Endothelial cell of umbilical vein (primary cell): ENCODE results near the gene EREG. TPM values are rescaled to one million over a fixed set of nuclear protein-coding genes. Genes with fewer than 3 reads are reported as not detected.

Source experiments
- BruUV-seq: library from RNA; stranded (reverse); fragments of 400-500 nt; replicated peaks from 2 replicates; lab custom pipeline; 2021; lab: Mats Ljungman, UMichigan
- CTCF ChIA-PET: fragments of 300-600, 350-600 bp; sonication (Branson Sonifier 250); formaldehyde crosslinking; loops from one replicate; lab custom pipeline; 2021; ENCODE audit warnings: antibody characterized with exemption, inconsistent platforms; lab: Charles Lee
- POLR2A ChIA-PET: fragments of 300-600, 350-600 bp; sonication (Branson Sonifier 250); formaldehyde crosslinking; loops from one replicate; lab custom pipeline; 2021; ENCODE audit warnings: antibody characterized with exemption, inconsistent platforms; lab: Charles Lee
- DNase-seq: peaks from one replicate; pipeline ENCODE4 v3.0.0-alpha.2; 2011; ENCODE audit warnings: low read depth, low spot score
- FAIRE-seq: peaks from 2 replicates; lab custom pipeline; 2011; peaks lifted over from hg19 to GRCh38; lab: Jason Lieb, UNC
- H2AFZ ChIP-seq: 2 replicates; pipeline ENCODE4 v1.6.0; 2012; ENCODE audit warnings: low read depth, low read length, control low read depth, inconsistent platforms
- H3K27ac ChIP-seq: 2 replicates; pipeline ENCODE4 v1.5.1; 2011; ENCODE audit warnings: low read depth, mild to moderate bottlenecking, control low read depth, low read length, moderate library complexity; ENCODE audit not compliant: insufficient read depth
- H3K27me3 ChIP-seq, 2 experiments: 2 replicates each; pipeline versions ENCODE4 v1.6.0 to v1.6.1; 2011; ENCODE audit warnings: low read length in 2 of 2, mixed read lengths in 1 of 2; ENCODE audit not compliant: control insufficient read depth in 2 of 2, insufficient read depth in 2 of 2
- H3K36me3 ChIP-seq, 2 experiments: 2 replicates in 1 of 2; 3 replicates in 1 of 2; pipeline ENCODE4 v1.5.1; 2011; ENCODE audit warnings: low read length in 2 of 2, mild to moderate bottlenecking in 1 of 2, moderate library complexity in 1 of 2; ENCODE audit not compliant: control insufficient read depth in 2 of 2, insufficient read depth in 2 of 2; ENCODE audit errors: extremely low read depth in 1 of 2
- H3K4me1 ChIP-seq: 3 replicates; pipeline ENCODE4 v1.5.1; 2011; ENCODE audit warnings: mild to moderate bottlenecking, low read length; ENCODE audit not compliant: control insufficient read depth, insufficient read depth; ENCODE audit errors: extremely low read depth
- H3K4me2 ChIP-seq: 2 replicates; pipeline ENCODE4 v1.6.1; 2011; ENCODE audit warnings: low read length, control low read depth, mixed read lengths; ENCODE audit not compliant: insufficient read depth
- H3K4me3 ChIP-seq, 3 experiments: fragments of 200-600 bp in 1 of 3; sonication (generic), shearing (Covaris generic) in 1 of 3; replicated peaks in 1 of 3; 2 replicates each; pipeline ENCODE4 v1.5.1; 2011 to 2016; ENCODE audit warnings: control low read depth in 3 of 3, low read length in 3 of 3, mild to moderate bottlenecking in 2 of 3, inconsistent platforms in 1 of 3, low read depth in 1 of 3, moderate library complexity in 1 of 3; ENCODE audit not compliant: insufficient read depth in 1 of 3
- H3K79me2 ChIP-seq: 2 replicates; pipeline ENCODE4 v1.6.0; 2012; ENCODE audit warnings: low read length, inconsistent platforms; ENCODE audit not compliant: control insufficient read depth, insufficient read depth
- H3K9ac ChIP-seq: replicated peaks from 2 replicates; pipeline ENCODE3; 2011; ENCODE audit warnings: low read length, control low read depth; ENCODE audit not compliant: insufficient read depth; ENCODE audit errors: extremely low read depth
- H3K9me1 ChIP-seq: replicated peaks from 3 replicates; pipeline ENCODE4 v1.6.0; 2011; ENCODE audit warnings: mild to moderate bottlenecking, low read length; ENCODE audit not compliant: control insufficient read depth, insufficient read depth; ENCODE audit errors: extremely low read depth
- H3K9me3 ChIP-seq: replicated peaks from 2 replicates; pipeline ENCODE4 v1.5.1; 2012; ENCODE audit warnings: low read length, inconsistent platforms; ENCODE audit not compliant: control insufficient read depth, insufficient read depth
- H4K20me1 ChIP-seq: replicated peaks from 2 replicates; pipeline ENCODE3; 2011; ENCODE audit warnings: mild to moderate bottlenecking, low read length; ENCODE audit not compliant: control insufficient read depth, insufficient read depth; ENCODE audit errors: extremely low read depth
- EZH2 ChIP-seq: IDR thresholded peaks from 2 replicates; pipeline ENCODE4 v1.6.1; 2012; ENCODE audit warnings: borderline replicate concordance, low read depth, mild to moderate bottlenecking, moderate library complexity, low read length, inconsistent platforms; ENCODE audit not compliant: severe bottlenecking
- GATA2 ChIP-seq: IDR thresholded peaks from 2 replicates; pipeline ENCODE4 v1.7.0; 2011; ENCODE audit warnings: low read depth, mild to moderate bottlenecking, moderate library complexity, mixed read lengths, low read length; ENCODE audit not compliant: insufficient read length, insufficient read depth
- JUN ChIP-seq: IDR thresholded peaks from 2 replicates; pipeline ENCODE4 v1.6.1; 2011; ENCODE audit warnings: borderline replicate concordance, low read depth; ENCODE audit not compliant: insufficient read length, insufficient read depth
- POLR2A ChIP-seq: IDR thresholded peaks from 2 replicates; pipeline ENCODE4 v1.6.1; 2012; ENCODE audit warnings: low read depth, mild to moderate bottlenecking, control low read depth, low read length
- dilution Hi-C: fragments of 300-500 bp; cut with MboI; formaldehyde crosslinking; loops from one replicate; pipeline ENCODE4 v1.15.0; 2019; ENCODE audit warnings: low sequenced_read_pairs; ENCODE audit not compliant: extremely low pct_ligation_motif_present
- intact Hi-C: fragments of 100-400 bp; cut with micrococcal nuclease; formaldehyde crosslinking; loops from one replicate; pipeline ENCODE4 v1.10.0; 2022
- polyA plus RNA-seq, 4 experiments: library from polyadenylated mRNA; depleted of rRNA in 3 of 4; stranded (reverse) in 3 of 4; unstranded in 1 of 4; fragments of >200 nt; gene quantifications; 2 replicates each; pipeline versions ENCODE4 v1.2.1 to v1.2.3, GENCODE V29; 2011 to 2012; ENCODE audit warnings: missing spikeins in 1 of 4
- total RNA-seq: library from RNA; stranded (reverse); gene quantifications from 2 replicates; pipeline ENCODE4 v1.2.3, GENCODE V29; 2021
- TF ChIP-seq, protein P1 (sequence below): IDR thresholded peaks from 2 replicates; pipeline ENCODE4 v1.6.1; 2011; ENCODE audit not compliant: insufficient read depth, insufficient read length
- TF ChIP-seq, protein P2 (sequence below), 2 donors: IDR thresholded peaks; 1 replicate in 1 of 2; 2 replicates in 1 of 2; pipeline ENCODE4 v1.5.1; 2011; ENCODE audit warnings: low read length in 2 of 2, mild to moderate bottlenecking in 2 of 2, moderate library complexity in 2 of 2, control low read depth in 1 of 2, inconsistent platforms in 1 of 2, low read depth in 1 of 2; ENCODE audit not compliant: insufficient read depth in 1 of 2; ENCODE audit errors: extremely low read depth in 1 of 2

Gene EREG
- total and polyA plus RNA-seq, 2 donors (not counting 3 experiments of a cell fraction or from before 2014, with no cell fraction given) = not detected

DNA sequence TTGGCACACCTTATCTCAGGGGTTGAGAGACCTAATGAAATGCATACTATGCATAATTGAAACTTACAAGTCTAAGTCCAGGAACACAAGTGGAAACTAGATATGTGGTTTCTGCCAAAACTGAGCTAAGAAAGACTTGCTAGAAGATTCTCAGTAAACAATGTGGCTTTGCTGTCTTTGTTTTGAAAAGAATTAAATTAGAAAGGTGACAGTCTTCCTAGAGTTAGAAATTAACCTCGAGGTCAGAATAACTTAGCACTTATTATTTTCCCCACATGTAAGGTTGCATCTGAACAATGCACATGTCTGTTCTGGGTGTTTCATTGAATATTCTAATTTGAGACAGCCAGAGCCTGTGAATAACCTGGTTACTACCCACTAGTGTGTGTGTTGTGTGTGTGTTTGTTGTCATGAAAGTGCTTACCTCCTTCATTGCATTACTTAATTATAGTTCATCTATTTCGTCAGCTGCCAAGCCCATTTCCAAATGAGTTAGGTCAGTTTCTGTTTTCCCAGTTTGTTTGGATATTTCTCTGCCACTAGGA, 1.5 kb downstream of the EREG start:
- TF ChIP-seq, protein P1, sequence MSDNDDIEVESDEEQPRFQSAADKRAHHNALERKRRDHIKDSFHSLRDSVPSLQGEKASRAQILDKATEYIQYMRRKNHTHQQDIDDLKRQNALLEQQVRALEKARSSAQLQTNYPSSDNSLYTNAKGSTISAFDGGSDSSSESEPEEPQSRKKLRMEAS = no peak
- no peak for TF ChIP-seq POLR2A
- TF ChIP-seq JUN = no peak
- no peak for TF ChIP-seq GATA2
- TF ChIP-seq EZH2 = no peak
- TF ChIP-seq, protein P2, sequence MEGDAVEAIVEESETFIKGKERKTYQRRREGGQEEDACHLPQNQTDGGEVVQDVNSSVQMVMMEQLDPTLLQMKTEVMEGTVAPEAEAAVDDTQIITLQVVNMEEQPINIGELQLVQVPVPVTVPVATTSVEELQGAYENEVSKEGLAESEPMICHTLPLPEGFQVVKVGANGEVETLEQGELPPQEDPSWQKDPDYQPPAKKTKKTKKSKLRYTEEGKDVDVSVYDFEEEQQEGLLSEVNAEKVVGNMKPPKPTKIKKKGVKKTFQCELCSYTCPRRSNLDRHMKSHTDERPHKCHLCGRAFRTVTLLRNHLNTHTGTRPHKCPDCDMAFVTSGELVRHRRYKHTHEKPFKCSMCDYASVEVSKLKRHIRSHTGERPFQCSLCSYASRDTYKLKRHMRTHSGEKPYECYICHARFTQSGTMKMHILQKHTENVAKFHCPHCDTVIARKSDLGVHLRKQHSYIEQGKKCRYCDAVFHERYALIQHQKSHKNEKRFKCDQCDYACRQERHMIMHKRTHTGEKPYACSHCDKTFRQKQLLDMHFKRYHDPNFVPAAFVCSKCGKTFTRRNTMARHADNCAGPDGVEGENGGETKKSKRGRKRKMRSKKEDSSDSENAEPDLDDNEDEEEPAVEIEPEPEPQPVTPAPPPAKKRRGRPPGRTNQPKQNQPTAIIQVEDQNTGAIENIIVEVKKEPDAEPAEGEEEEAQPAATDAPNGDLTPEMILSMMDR (IDR thresholded peaks at IDR 0.05; ENCODE audit: extremely low read depth in 1 of 2, insufficient read depth in 1 of 2, low read depth in 1 of 2, low read length in 2 of 2) = no peak
- H3K79me2 ChIP-seq = no peaks in the 10 kb centered on the region
- no peaks in the 10 kb centered on the region for H3K36me3 ChIP-seq
- no peaks in the 10 kb centered on the region for H3K9me1 ChIP-seq
- DNase-seq (no peak), FAIRE-seq (no peak)
- no peaks in the 10 kb centered on the region for H3K9me3 ChIP-seq
- H3K4me2 ChIP-seq = no peak overlapping the region
- dilution Hi-C loops (no loop called here), intact Hi-C loops (no loop called here)
- CTCF ChIA-PET = interaction anchor here (0.8 to 1.8 kb wide), 4 partner anchors 45 to 310 kb away, joined by 3 to 19 read pairs (median 8); no protein-coding TSS in a partner anchor
- no peak overlapping the region for H3K4me3 ChIP-seq
- H3K9ac ChIP-seq = no peak overlapping the region
- H2AFZ ChIP-seq = no peak overlapping the region
- H4K20me1 ChIP-seq = no peaks in the 10 kb centered on the region
- H3K27me3 ChIP-seq = no peaks in the 10 kb centered on the region
- BruUV-seq = no TSS peak
- H3K27ac ChIP-seq = no peak overlapping the region
- POLR2A ChIA-PET = no interaction called here
- H3K4me1 ChIP-seq = no peaks in the 10 kb centered on the region
